ENCODE measurements around the gene PFKL. TPM values are rescaled to one million over a fixed set of nuclear protein-coding genes. Genes with fewer than 3 reads are reported as not detected.

Gene PFKL
- total and polyA plus RNA-seq, 2 of the 8 experiments (the other 6 are each of a cell fraction or from before 2014, with no cell fraction given), result 80.2 to 82.3 TPM

- Histone ChIP-seq H4K5ac (ENCODE audit: insufficient read length, low read depth, low read length) (no peak overlapping the region), H2BK5ac (ENCODE audit: low read depth, low read length) (0 out of 2 replicates have a peak overlapping the region, but pooled peaks have one; percentile 3), H3K9me3 (ENCODE audit: insufficient read depth in 2 of 2, low read depth in 1 of 2, low read length in 1 of 2) (no peaks in the 10 kb centered on the region), H2BK15ac (ENCODE audit: low read length) (no peak overlapping the region), H3K56ac (replicated peaks; ENCODE audit: insufficient read length, low read depth, low read length) (no peak overlapping the region), H4K8ac (ENCODE audit: extremely low read depth, insufficient read depth, low read length) (no peak overlapping the region), H3K23me2 (ENCODE audit: low read depth, low read length) (no peaks in the 10 kb centered on the region; the same call in 1 of the 2 replicates), H4K91ac (replicated peaks; ENCODE audit: insufficient read length, low read length) (no peak overlapping the region), H3K4me1 (replicated peaks in 1 of 4; ENCODE audit: control insufficient read depth in 3 of 4, insufficient read depth in 4 of 4, low read length in 3 of 4) (peaks cover 0 to 7% (median 4%) of the 10 kb centered on the region in 4 experiments; a peak in 6 of 7 replicates), H2BK12ac (ENCODE audit: low read depth, low read length) (no peak overlapping the region), H3K79me2 (ENCODE audit: control insufficient read depth in 1 of 2, insufficient read depth in 2 of 2, low read length in 2 of 2) (no peaks in the 10 kb centered on the region), H3K4ac (replicated peaks; ENCODE audit: insufficient read length, low read depth, low read length) (no peak overlapping the region), H3K27me3 (replicated peaks in 1 of 4; ENCODE audit: control insufficient read depth in 3 of 4, extremely low read depth in 1 of 4, insufficient read depth in 3 of 4, low read length in 3 of 4) (no peaks in the 10 kb centered on the region), H3K79me1 (ENCODE audit: low read depth, low read length) (no peaks in the 10 kb centered on the region), H3K18ac (ENCODE audit: extremely low read depth, low read length) (no peak overlapping the region), H3K23ac (ENCODE audit: insufficient read length) (no peak overlapping the region), H3K14ac (ENCODE audit: insufficient read length) (no peak overlapping the region), H2BK120ac (replicated peaks; ENCODE audit: low read depth, low read length) (no peak overlapping the region), H4K20me1 (replicated peaks in 1 of 2; ENCODE audit: control insufficient read depth in 1 of 2, insufficient read depth in 2 of 2, low read length in 2 of 2) (no peaks in the 10 kb centered on the region), H3K4me3 (ENCODE audit: extremely low read depth in 1 of 4, insufficient read depth in 2 of 4, low read depth in 3 of 4, low read length in 4 of 4) (no peak overlapping the region), H2AK5ac (ENCODE audit: low read depth, low read length) (no peak overlapping the region), H2AFZ (ENCODE audit: low read length) (no peak overlapping the region), H3K9ac (replicated peaks in 1 of 4; ENCODE audit: extremely low read depth in 1 of 4, low read depth in 3 of 4, low read length in 3 of 4) (no peak overlapping the region), H3K4me2 (ENCODE audit: insufficient read depth in 1 of 2, low read depth in 2 of 2, low read length in 2 of 2) (no peak overlapping the region), H2BK20ac (ENCODE audit: low read length) (no peak overlapping the region), H3K27ac (ENCODE audit: low read depth, low read length) (no peak overlapping the region), H3K36me3 (ENCODE audit: control insufficient read depth in 2 of 4, insufficient read depth in 4 of 4, low read length in 3 of 4) (no peaks in the 10 kb centered on the region)
- TF ChIP-seq RAD21 (IDR thresholded peaks at IDR 0.05 in 1 of 2, conservative IDR thresholded peaks at IDR 0.05 in 1 of 2; ENCODE audit: low read depth in 2 of 2, low read length in 2 of 2), result peak; percentile 56 to 64
- no peak for TF ChIP-seq SIX5 (IDR thresholded peaks at IDR 0.05; ENCODE audit: low read depth, low read length)
- TF ChIP-seq ATF2 (IDR thresholded peaks at IDR 0.05; ENCODE audit: low read length), result no peak
- TF ChIP-seq CTCF (IDR thresholded peaks at IDR 0.05; ENCODE audit: control extremely low read depth in 1 of 3, insufficient read depth in 1 of 3, low read depth in 1 of 3, low read length in 3 of 3), result peak; percentile 49 to 66 (median 50)
- no peak for TF ChIP-seq FOSL1 (IDR thresholded peaks at IDR 0.05; ENCODE audit: insufficient read depth, low read depth, low read length)
- 0 out of 2 replicates have a peak, but pooled peaks have one; percentile 55 for TF ChIP-seq GABPA (IDR thresholded peaks at IDR 0.05; ENCODE audit: borderline replicate concordance, insufficient read depth, low read length)
- WGBS, 2 experiments (ENCODE audit: extremely low coverage in 1 of 2, insufficient coverage in 1 of 2, insufficient read length in 1 of 2, insufficient replicate concordance in 2 of 2, low coverage in 1 of 2, low lambda C conversion rate in 2 of 2, missing lambda C conversion rate in 1 of 2), result 83% methylated on average over 17 of the region's 19 CpGs; no CpG with 5 or more reads in 1 of the 2 experiments
- DNase-seq (ENCODE audit: low read depth in 1 of 2, low spot score in 2 of 2), result peak in 1 of 2 experiments; percentile 66
- ChIA-PET CTCF (ENCODE audit: partially characterized antibody) (interaction anchor here (0.7 to 2.3 kb wide), 11 partner anchors 9 to 1825 kb away, joined by 3 to 11 read pairs (median 6); partner anchors contain the start of gene AIRE), POLR2A (ENCODE audit: partially characterized antibody) (interaction anchor here (1.0 kb wide), 1 partner anchor 220 kb away, joined by 4 read pairs; no protein-coding TSS in a partner anchor)
- FAIRE-seq, result no peak
Observed at GRCh38 chr21:44267655-44268142, 32.2 kb upstream of the PFKL start.

Measured in H1 (cell line).